Measurements from ENCODE around the gene GIMAP8. TPM values are rescaled to one million over a fixed set of nuclear protein-coding genes. Genes with fewer than 3 reads are reported as not detected.

GIMAP8 gene
- total RNA-seq, 1 donor from 2014 or later = 16.2 TPM

- no peak for DNase-seq
- intact Hi-C loops (cut with micrococcal nuclease) = no loop called here
- ATAC-seq = peak; percentile 56
Observed at GRCh38 chr7:150432915-150433892, 17.2 kb upstream of the GIMAP8 start.

DNA sequence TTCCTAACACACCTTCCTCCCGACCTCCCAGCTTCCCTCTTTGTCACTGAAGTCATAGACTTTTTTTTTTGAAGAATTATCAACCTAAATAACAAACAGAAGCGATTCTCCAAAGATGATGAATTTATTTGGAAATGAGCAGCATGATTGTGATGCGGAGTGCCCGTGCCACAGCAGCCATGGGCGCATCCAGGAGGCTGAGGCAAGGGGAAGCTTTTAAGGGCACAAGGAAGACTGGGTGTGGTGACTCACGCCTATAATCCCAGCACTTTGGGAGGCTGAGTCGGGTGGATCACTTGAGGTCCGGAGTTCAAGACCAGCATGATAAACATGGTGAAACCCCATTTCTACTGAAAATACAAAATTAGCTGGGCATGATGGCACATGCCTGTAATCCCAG is 16.2 kb upstream of the GIMAP8 start:
- ATAC-seq (no peak), DNase-seq (no peak)
- intact Hi-C loops (cut with micrococcal nuclease) = no loop called here

DNA sequence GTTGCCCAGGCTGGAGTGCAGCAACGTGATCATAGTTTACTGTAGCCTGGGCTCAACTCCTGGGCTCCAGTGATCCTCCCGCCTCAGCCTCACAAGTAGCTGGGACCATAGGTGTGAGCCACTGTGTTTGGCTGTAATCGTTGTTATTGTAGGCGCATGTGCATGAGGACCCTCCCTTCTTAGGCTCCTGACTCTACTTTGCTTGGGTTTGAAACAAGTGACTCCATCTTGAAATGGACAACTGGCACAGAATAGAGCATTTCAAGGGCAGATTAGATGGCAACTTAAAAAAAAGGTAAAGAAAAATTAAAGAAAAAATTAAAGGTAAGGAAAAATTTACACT is 15.4 kb upstream of the GIMAP8 start:
- DNase-seq (no peak), ATAC-seq (no peak)
- intact Hi-C loops (cut with micrococcal nuclease) = no loop called here

- intact Hi-C loops (cut with micrococcal nuclease) = no loop called here
- DNase-seq (no peak), ATAC-seq (peak; percentile 56)
Observed at GRCh38 chr7:150435390-150436073, 14.9 kb upstream of the GIMAP8 start.

- DNase-seq = no peak
- intact Hi-C loops (cut with micrococcal nuclease) = no loop called here
- ATAC-seq = no peak
Observed at GRCh38 chr7:150439967-150440366, 10.5 kb upstream of the GIMAP8 start.

- no peak for ATAC-seq
- intact Hi-C loops (cut with micrococcal nuclease) = no loop called here
Observed at GRCh38 chr7:150441524-150441923, 8.9 kb upstream of the GIMAP8 start.

GRCh38 chr7:150442811-150443210 is 7.6 kb upstream of the GIMAP8 start:
- ATAC-seq = no peak
- intact Hi-C loops (cut with micrococcal nuclease) = no loop called here

More at GRCh38 chr7:150441524-150441923, 8.9 kb upstream of the GIMAP8 start:
- DNase-seq = no peak

GRCh38 chr7:150443793-150444540 is 6.5 kb upstream of the GIMAP8 start:
- DNase-seq = no peak
- intact Hi-C loops (cut with micrococcal nuclease) = no loop called here
- ATAC-seq = no peak

More at GRCh38 chr7:150442811-150443210, 7.6 kb upstream of the GIMAP8 start:
- DNase-seq = no peak

GRCh38 chr7:150444674-150445365 is 5.6 kb upstream of the GIMAP8 start:
- ATAC-seq = no peak
- no peak for DNase-seq
- intact Hi-C loops (cut with micrococcal nuclease) = no loop called here

GRCh38 chr7:150446288-150446938 is 4.0 kb upstream of the GIMAP8 start:
- intact Hi-C loops (cut with micrococcal nuclease) = no loop called here
- no peak for ATAC-seq
- no peak for DNase-seq

- intact Hi-C loops (cut with micrococcal nuclease) = loop anchor here (2.0 kb wide), 1 partner anchor 309 kb away; no protein-coding TSS in a partner anchor
- DNase-seq (no peak), ATAC-seq (no peak)
Observed at GRCh38 chr7:150447966-150448788, 2.3 kb upstream of the GIMAP8 start.

GRCh38 chr7:150448789-150449147 is 1.7 kb upstream of the GIMAP8 start:
- ATAC-seq (peak; percentile 61), DNase-seq (peak; percentile 83)
- intact Hi-C loops (cut with micrococcal nuclease) = loop anchor here (2.0 kb wide), 1 partner anchor 308 kb away; no protein-coding TSS in a partner anchor

- intact Hi-C loops (cut with micrococcal nuclease) = loop anchor here (2.0 kb wide), 1 partner anchor 307 kb away; no protein-coding TSS in a partner anchor
- ATAC-seq (no peak), DNase-seq (no peak)
Observed at GRCh38 chr7:150449206-150449952, 1.1 kb upstream of the GIMAP8 start.

DNA sequence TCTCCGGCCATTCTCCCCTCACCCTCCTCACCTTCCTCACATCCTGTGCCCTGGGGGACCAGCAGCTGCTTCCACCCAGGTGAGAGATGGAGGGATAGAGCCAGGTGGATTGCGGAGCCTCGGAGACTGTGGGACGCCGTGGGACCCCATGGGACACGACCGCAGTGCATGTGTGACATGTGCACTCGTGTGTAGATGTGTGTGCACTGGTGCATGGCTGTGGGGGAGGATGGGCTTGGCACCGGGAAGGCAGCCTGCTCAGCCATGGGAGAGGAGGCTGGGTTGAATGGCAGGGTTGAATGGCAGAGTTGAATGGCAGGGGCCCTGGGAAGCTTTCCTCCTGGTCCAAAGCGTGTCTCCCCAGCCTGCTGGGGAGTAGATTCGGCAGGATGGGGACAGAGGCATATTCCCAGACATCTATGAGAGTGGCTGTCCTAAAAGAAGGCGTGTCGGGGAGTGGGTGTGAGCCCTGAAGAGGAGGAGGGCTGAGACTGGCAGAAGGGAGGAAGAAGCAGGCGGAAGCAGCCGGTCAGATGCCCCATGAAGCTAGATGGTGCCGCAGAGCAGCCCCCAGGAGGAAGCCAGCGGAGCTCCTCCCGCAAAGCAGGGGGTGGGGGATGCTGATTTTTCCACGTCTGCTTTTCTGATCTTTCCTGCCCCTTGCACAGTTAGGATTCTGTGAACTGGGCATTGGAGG is 815 bp downstream of the GIMAP8 start:
- peak; percentile 69 for DNase-seq
- peak; percentile 69 for ATAC-seq
- intact Hi-C loops (cut with micrococcal nuclease) = loop anchor here (10.0 kb wide), 1 partner anchor 284 kb away; the partner anchor contains the start of gene GIMAP5

DNA sequence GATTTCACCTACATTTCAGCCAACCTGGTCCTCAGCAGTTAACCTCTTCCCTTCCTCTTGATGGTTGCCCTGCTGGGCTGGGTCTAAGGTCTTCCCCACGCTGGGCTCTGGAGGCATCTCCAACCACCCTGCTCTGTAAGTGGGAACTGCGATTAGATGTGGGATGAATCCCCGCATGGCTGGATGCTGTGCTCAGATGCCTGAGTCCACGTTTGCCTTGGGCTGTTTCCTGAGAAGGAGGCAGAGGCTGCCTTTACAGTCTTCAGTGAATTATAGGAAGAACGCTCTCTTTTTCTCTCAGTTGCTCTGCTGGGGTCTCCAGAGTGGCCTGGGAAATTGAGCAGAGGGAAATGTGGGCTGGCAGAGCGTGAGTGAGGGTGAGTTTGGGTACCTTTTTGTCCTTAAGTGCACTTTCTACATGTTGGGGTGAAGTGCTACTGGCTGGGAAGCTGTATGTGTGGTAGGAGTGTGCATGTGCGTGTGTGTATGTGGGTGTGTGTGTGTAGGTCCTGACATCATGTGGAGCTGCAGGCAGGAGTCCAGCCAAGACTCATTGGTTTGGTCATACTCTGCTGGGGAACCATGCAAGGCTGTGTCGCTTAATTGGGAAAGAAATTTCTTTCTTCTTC is 1.5 kb downstream of the GIMAP8 start:
- ATAC-seq (peak; percentile 29), DNase-seq (no peak)
- intact Hi-C loops (cut with micrococcal nuclease) = loop anchor here (10.0 kb wide), 1 partner anchor 283 kb away; the partner anchor contains the start of gene GIMAP5

DNA sequence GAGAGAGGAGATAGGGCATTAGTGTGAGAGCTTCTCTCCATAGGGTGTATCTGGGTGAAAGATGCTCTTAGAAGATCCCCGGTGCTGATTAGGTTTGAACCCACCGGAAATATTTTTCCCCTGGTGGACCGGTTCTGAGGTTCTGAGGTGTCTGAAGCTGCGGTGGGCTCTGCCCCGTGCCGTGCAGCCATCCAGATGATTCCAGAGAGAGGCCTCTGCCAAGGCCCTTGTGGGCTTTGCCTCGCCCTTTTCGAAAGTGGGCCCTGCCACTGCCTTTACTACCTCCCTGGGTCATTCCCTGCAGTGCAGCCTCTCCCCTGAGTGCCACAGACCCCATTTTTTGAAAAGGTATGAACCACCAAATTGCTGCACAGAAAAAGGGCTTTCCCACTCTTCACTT is 2.8 kb downstream of the GIMAP8 start:
- no peak for ATAC-seq
- DNase-seq = no peak
- intact Hi-C loops (cut with micrococcal nuclease) = loop anchor here (10.0 kb wide), 1 partner anchor 282 kb away; the partner anchor contains the start of gene GIMAP5

All from left ventricle myocardium superior (tissue), 1 donor.